ENCODE results near the gene FNIP2.

The FNIP2 gene

GRCh38 chr4:158847535-158847934 lies 78.7 kb downstream of the FNIP2 start:
- Histone ChIP-seq H2AFZ (ENCODE audit: low read depth) (no peak overlapping the region), H3K4me2 (no peak overlapping the region), H3K36me3 (ENCODE audit: insufficient read depth) (no peaks in the 10 kb centered on the region), H3K79me2 (ENCODE audit: insufficient read depth, low read depth) (no peaks in the 10 kb centered on the region), H3K9ac (no peak overlapping the region), H3K27ac (no peak overlapping the region), H3K4me3 (IDR thresholded peaks at IDR 0.05; ENCODE audit: insufficient read depth, low read depth, low read length) (no peak overlapping the region), H3K4me1 (ENCODE audit: low read depth, poor library complexity, severe bottlenecking) (peaks cover 14% of the 10 kb centered on the region), H4K20me1 (ENCODE audit: insufficient read depth) (no peaks in the 10 kb centered on the region), H3K27me3 (ENCODE audit: insufficient read depth, low read depth) (no peaks in the 10 kb centered on the region)
- TF ChIP-seq CTCF (conservative IDR thresholded peaks at IDR 0.05; ENCODE audit: low read depth, low read length): no peak

GRCh38 chr4:158849681-158850080 lies 80.9 kb downstream of the FNIP2 start:
- no peak for TF ChIP-seq CTCF (conservative IDR thresholded peaks at IDR 0.05; ENCODE audit: low read depth, low read length)
- no peak overlapping the region for H2AFZ ChIP-seq (ENCODE audit: low read depth)
- no peak overlapping the region for H3K27ac ChIP-seq
- no peak overlapping the region for H3K9ac ChIP-seq
- H3K27me3 ChIP-seq (ENCODE audit: insufficient read depth, low read depth): no peaks in the 10 kb centered on the region
- no peaks in the 10 kb centered on the region for H3K79me2 ChIP-seq (ENCODE audit: insufficient read depth, low read depth)
- peaks cover 13% of the 10 kb centered on the region for H3K4me1 ChIP-seq (ENCODE audit: low read depth, poor library complexity, severe bottlenecking)
- H3K36me3 ChIP-seq (ENCODE audit: insufficient read depth): no peaks in the 10 kb centered on the region
- H4K20me1 ChIP-seq (ENCODE audit: insufficient read depth): no peaks in the 10 kb centered on the region
- H3K4me2 ChIP-seq: no peak overlapping the region
- H3K4me3 ChIP-seq (IDR thresholded peaks at IDR 0.05; ENCODE audit: insufficient read depth, low read depth, low read length): no peak overlapping the region

- Histone ChIP-seq H3K4me1 (ENCODE audit: low read depth, poor library complexity, severe bottlenecking) (peaks cover 6% of the 10 kb centered on the region), H3K4me2 (no peak overlapping the region), H3K27ac (no peak overlapping the region), H3K79me2 (ENCODE audit: insufficient read depth, low read depth) (no peaks in the 10 kb centered on the region), H3K27me3 (ENCODE audit: insufficient read depth, low read depth) (no peaks in the 10 kb centered on the region), H2AFZ (ENCODE audit: low read depth) (no peak overlapping the region), H3K4me3 (IDR thresholded peaks at IDR 0.05; ENCODE audit: insufficient read depth, low read depth, low read length) (no peak overlapping the region), H3K9ac (no peak overlapping the region), H3K36me3 (ENCODE audit: insufficient read depth) (no peaks in the 10 kb centered on the region), H4K20me1 (ENCODE audit: insufficient read depth) (no peaks in the 10 kb centered on the region)
- no peak for TF ChIP-seq CTCF (conservative IDR thresholded peaks at IDR 0.05; ENCODE audit: low read depth, low read length)
These were observed 81.5 kb downstream of the FNIP2 start for GRCh38 chr4:158850371-158850770.

- H3K9ac ChIP-seq: no peak overlapping the region
- peak; percentile 90 for TF ChIP-seq CTCF (conservative IDR thresholded peaks at IDR 0.05; ENCODE audit: low read depth, low read length)
- no peaks in the 10 kb centered on the region for H4K20me1 ChIP-seq (ENCODE audit: insufficient read depth)
- no peak overlapping the region for H2AFZ ChIP-seq (ENCODE audit: low read depth)
- H3K4me2 ChIP-seq: no peak overlapping the region
- H3K4me3 ChIP-seq (IDR thresholded peaks at IDR 0.05; ENCODE audit: insufficient read depth, low read depth, low read length): no peak overlapping the region
- no peaks in the 10 kb centered on the region for H3K4me1 ChIP-seq (ENCODE audit: low read depth, poor library complexity, severe bottlenecking)
- no peaks in the 10 kb centered on the region for H3K79me2 ChIP-seq (ENCODE audit: insufficient read depth, low read depth)
- H3K27ac ChIP-seq: no peak overlapping the region
- H3K36me3 ChIP-seq (ENCODE audit: insufficient read depth): no peaks in the 10 kb centered on the region
- no peaks in the 10 kb centered on the region for H3K27me3 ChIP-seq (ENCODE audit: insufficient read depth, low read depth)
These were observed 82.2 kb downstream of the FNIP2 start for GRCh38 chr4:158850800-158851644.

Measured in KMS-11 (cell line).